Stimulated activated CD8-positive, alpha-beta memory T cell treated with anti-CD3 and anti-CD28 coated beads, Interleukin-4, amount 100 ng/mL, for 48 hours (primary cell): ENCODE data around the gene RASD2.

Experiments used
- DNase-seq: peaks from one replicate; pipeline ENCODE4 v3.0.0-alpha.2; 2020

The RASD2 gene

GRCh38 chr22:35561796-35562526 is 21.3 kb downstream of the RASD2 start:
- peak; percentile 44 for DNase-seq

- DNase-seq = no peak
Observed at GRCh38 chr22:35563211-35563610, 22.6 kb downstream of the RASD2 start.

GRCh38 chr22:35564975-35565867 is 24.6 kb downstream of the RASD2 start:
- DNase-seq = no peak

GRCh38 chr22:35567351-35568141 is 26.9 kb downstream of the RASD2 start:
- no peak for DNase-seq

- DNase-seq = no peak
Observed at GRCh38 chr22:35568751-35569739, 28.4 kb downstream of the RASD2 start.

- no peak for DNase-seq
Observed at GRCh38 chr22:35569916-35570315, 29.3 kb downstream of the RASD2 start.

- no peak for DNase-seq
Observed at GRCh38 chr22:35570686-35571194, 30.1 kb downstream of the RASD2 start.

- DNase-seq = no peak
Observed at GRCh38 chr22:35572556-35572955, 31.9 kb downstream of the RASD2 start.

- DNase-seq = no peak
Observed at GRCh38 chr22:35575116-35575748, 34.6 kb downstream of the RASD2 start.

- no peak for DNase-seq
Observed at GRCh38 chr22:35576671-35577070, 36.0 kb downstream of the RASD2 start.

- no peak for DNase-seq
Observed at GRCh38 chr22:35577799-35578659, 37.4 kb downstream of the RASD2 start.

GRCh38 chr22:35578836-35579575 is 38.4 kb downstream of the RASD2 start:
- DNase-seq = no peak

GRCh38 chr22:35580351-35581022 is 39.9 kb downstream of the RASD2 start:
- DNase-seq = no peak

- DNase-seq = no peak
Observed at GRCh38 chr22:35581023-35581413, 40.4 kb downstream of the RASD2 start.

- DNase-seq = no peak
Observed at GRCh38 chr22:35582218-35582860, 41.7 kb downstream of the RASD2 start.

- peak; percentile 63 for DNase-seq
Observed at GRCh38 chr22:35582861-35583670, 42.4 kb downstream of the RASD2 start.

GRCh38 chr22:35586771-35587170 is 46.1 kb downstream of the RASD2 start:
- DNase-seq = no peak
